HG03575 (cell line): ENCODE measurements around the gene ASIC1.
"Not testable (repeated sequence)": the region's sequence is repeated elsewhere in the genome, so short reads cannot be mapped to it uniquely, and the experiment has no call there.

Experiments
- ATAC-seq: cut with Tn5 transposase; IDR thresholded peaks from one replicate; pipeline ENCODE4 v1.9.1; 2021; ENCODE audit not compliant: unreplicated experiment, insufficient number of reproducible peaks, low FRiP score; ENCODE audit errors: extremely low read depth

Gene ASIC1

DNA sequence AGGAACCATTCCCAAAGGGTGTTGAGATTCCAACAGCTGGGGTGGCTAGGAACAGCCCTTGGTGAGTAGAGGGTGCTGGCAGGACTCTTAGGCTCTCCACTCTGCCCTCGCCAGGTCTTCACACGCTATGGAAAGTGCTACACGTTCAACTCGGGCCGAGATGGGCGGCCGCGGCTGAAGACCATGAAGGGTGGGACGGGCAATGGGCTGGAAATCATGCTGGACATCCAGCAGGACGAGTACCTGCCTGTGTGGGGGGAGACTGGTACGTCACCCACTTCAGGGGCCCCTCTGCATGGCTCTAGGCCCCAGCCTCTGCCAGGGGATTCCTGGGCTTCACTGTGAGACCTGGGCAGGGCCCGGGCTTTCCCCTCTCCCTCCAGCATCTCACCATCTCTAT lies 19.7 kb downstream of the ASIC1 start:
- no peak for ATAC-seq

GRCh38 chr12:50078281-50078680 lies 20.9 kb downstream of the ASIC1 start:
- ATAC-seq, result no peak

- ATAC-seq, result no peak
Measured at GRCh38 chr12:50079771-50080170, 22.4 kb downstream of the ASIC1 start.

DNA sequence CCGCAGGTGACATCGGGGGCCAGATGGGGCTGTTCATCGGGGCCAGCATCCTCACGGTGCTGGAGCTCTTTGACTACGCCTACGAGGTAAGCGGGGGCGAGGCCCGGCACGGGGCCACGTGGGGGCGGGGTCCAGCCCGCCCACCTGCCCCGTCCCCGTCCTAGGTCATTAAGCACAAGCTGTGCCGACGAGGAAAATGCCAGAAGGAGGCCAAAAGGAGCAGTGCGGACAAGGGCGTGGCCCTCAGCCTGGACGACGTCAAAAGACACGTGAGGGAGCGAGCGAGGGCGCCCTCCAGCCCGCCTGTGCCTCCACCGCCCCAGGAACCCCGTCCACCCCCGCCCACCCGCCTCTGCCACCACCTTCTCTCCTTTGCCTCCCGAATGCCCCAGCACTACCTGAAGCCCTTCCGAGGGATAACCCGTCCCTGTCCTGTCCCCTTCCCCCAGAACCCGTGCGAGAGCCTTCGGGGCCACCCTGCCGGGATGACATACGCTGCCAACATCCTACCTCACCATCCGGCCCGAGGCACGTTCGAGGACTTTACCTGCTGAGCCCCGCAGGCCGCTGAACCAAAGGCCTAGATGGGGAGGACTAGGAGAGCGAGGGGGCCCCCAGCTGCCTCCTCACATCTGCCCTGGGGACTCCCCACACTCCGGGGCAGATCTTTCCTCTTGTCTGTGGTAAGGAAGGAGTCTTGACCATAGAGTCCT lies 23.9 kb downstream of the ASIC1 start:
- no peak for ATAC-seq

DNA sequence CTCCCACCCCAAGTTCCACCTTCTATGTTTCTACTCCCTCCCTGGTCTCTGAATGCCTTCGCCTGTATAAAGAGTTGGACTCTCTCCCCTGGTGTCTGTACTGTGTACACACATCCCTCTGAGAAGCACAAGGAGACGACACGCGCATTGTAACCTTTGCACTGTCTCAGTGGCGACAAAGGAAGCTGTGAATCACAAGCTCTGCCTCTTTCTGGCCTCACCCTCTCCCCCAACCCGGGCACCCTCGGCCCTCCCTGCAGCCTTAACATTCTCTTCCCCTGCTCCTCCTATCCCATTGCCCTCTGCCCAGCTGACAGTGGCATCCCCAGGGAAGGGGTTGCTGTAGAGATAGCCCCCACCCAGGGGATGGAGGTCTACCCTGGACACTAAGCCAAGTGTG lies 25.2 kb downstream of the ASIC1 start:
- ATAC-seq, result no peak

- no peak for ATAC-seq
Measured at GRCh38 chr12:50083301-50083700, 25.9 kb downstream of the ASIC1 start.

DNA sequence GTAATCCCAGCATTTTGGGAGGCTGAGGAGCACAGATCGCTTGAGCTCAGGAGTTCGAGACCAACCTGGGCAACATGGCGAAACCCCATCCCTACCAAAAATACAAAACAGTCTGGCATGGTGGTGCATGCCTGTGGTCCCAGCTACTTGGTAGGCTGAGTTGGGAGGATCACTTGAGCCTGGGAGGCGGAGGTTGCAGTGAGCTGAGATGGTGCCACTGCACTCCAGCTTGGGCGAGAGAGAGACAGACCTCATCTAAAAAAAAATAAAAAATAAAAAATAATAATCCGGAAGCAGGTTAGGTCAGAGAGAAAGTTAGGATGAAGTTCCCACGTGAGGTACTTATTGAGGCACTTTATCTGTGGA lies 27.0 kb downstream of the ASIC1 start:
- ATAC-seq, result not testable (repeated sequence)

DNA sequence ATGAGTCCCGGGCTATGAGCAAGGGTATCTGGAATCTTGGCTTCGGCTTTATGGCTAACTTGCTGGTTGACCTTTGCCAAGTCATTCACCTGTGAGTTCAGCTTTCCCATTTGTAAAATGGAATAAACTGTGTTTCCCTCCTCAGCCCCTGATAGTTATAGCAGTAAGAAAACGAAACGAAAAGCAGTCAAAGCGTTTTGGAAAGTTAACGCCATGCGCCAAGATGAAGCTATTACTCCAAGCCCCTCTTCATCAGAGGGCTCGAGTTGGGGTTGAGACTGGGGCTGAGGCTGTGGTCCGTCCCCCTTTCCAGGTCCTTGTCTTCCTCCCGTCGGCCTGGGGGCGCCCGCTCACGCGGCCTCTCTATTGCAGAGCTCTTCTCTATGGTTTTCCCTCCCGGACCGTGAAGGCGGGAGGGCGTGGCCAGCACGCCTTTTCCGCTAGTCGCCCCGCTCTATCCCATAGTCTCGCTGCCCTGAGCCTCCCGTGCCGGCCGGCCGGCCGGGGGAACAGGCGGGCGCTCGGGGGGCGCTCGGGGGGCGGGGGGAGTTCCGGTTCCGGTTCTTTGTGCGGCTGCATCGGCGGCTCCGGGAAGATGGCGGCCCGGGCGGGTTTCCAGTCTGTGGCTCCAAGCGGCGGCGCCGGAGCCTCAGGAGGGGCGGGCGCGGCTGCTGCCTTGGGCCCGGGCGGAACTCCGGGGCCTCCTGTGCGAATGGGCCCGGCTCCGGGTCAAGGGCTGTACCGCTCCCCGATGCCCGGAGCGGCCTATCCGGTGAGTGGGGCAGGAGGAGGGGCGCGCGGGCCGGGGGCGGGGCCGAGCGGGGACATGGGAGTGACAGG lies 27.6 kb downstream of the ASIC1 start, which contains the start of gene SMARCD1:
TSS of gene SMARCD1 (plus strand) at position 568 of the 840 bp plus-strand sequence. CDS start at position 596, 28 bp downstream.
- no peak for ATAC-seq

DNA sequence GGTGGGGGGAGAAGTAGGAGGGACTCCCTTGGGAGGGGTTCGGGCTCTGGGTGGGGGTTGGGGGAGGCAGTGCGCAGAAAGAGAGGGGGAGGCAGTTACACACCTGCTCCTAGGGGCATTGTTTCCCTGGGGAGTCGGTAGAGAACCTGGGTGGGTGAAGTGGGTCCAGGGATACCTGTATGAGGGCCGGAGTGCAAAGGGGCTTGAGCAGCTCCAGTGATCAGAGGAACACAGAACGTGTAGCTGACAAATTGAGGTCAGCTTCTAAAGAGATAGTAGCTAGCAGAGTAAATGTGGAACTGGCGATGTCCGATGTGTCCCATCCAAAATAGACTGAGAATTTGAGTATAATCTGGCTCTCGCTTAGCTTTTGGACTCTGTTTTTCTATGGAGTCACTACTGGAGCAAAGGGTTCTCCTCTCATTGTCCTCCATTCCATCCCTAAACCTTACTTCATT lies 28.2 kb downstream of the ASIC1 start:
- ATAC-seq, result no peak

DNA sequence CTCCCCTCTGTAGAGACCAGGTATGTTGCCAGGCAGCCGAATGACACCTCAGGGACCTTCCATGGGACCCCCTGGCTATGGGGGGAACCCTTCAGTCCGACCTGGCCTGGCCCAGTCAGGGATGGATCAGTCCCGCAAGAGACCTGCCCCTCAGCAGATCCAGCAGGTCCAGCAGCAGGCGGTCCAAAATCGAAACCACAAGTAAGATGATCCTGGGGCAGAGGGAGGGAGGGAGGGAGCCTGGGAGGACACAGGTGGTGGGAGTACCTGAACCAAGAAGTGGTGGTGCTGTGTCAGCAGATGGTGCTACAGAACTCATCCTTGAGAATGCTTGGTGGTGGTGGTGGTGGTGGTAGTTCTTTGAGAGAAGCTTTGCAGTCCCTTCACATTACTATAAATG lies 28.8 kb downstream of the ASIC1 start:
- no peak for ATAC-seq

- ATAC-seq, result no peak
Measured at GRCh38 chr12:50087151-50087550, 29.8 kb downstream of the ASIC1 start.

DNA sequence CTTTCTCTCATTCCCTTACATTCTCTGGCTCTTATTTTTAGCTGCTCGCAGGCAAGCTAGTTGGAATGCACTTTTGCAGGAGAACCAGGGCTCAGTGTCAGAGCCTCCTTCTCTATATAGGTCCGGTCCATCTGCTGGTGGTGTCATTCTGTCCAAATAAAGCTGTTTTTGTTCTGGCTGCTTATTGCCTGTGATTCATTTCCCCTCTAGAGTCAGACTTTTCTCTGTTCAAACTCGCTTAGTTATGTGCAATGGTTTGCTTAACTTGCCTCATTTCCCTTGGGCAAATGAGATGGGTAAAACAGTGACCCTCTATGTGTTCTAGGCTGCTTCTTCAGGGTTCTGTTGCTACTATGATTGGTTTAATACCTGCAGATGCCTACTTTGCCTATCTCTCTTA lies 30.6 kb downstream of the ASIC1 start:
- ATAC-seq, result no peak

- ATAC-seq, result no peak
Measured at GRCh38 chr12:50088577-50089335, 31.4 kb downstream of the ASIC1 start.

- ATAC-seq, result no peak
Measured at GRCh38 chr12:50089730-50090129, 32.3 kb downstream of the ASIC1 start.

DNA sequence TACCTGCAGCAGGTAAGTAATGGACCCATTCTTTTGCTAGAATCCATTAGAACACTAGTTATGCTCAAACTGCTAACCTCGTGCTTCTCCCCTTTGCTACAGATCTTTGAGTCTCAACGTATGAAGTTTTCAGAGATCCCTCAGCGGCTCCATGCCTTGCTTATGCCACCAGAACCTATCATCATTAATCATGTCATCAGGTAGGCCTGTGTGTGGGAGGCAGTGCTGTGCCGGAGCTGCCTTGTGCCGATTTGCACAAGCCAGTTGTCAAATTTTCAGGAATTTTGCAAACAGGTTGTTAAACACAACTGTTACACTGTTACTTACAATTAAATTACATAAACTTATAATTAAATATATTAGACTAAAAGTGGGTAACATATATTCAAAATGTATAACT lies 33.0 kb downstream of the ASIC1 start:
- no peak for ATAC-seq

- no peak for ATAC-seq
Measured at GRCh38 chr12:50097952-50098351, 40.6 kb downstream of the ASIC1 start.

- ATAC-seq, result no peak
Measured at GRCh38 chr12:50099302-50100008, 42.1 kb downstream of the ASIC1 start.

GRCh38 chr12:50100561-50100960 lies 43.2 kb downstream of the ASIC1 start:
- ATAC-seq, result no peak

DNA sequence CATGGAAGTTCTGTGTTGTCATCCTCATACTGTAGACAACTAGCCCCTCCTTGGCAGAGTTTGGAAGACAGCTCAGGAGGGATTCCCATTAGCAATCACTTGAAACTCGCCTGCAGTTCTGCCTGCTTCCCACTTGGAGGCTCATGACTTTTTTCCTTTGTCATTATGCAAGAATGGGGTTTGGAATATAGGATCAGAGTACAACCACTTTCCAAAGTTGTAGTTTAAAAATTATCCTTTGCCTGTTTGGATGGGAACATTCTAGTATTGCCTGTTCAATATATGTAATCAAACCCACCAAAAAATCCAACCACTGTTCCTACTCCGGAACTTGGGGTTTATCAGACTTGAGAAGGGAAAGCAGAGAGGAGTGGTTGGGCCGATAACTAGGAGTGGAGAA lies 44.3 kb downstream of the ASIC1 start:
- no peak for ATAC-seq
